Globus pallidus (tissue), 1 donor: ENCODE measurements around the gene AAK1.
"Not testable (repeated sequence)": the region's sequence is repeated elsewhere in the genome, so short reads cannot be mapped to it uniquely, and the experiment has no call there.

Experiments used
- DNase-seq: peaks from one replicate; pipeline ENCODE4 v3.0.0-alpha.2; 2015; ENCODE audit warnings: low spot score

The AAK1 gene

GRCh38 chr2:69449906-69450305 is 193.6 kb downstream of the AAK1 start:
- DNase-seq, result no peak

- not testable (repeated sequence) for DNase-seq
These were observed 199.9 kb downstream of the AAK1 start for GRCh38 chr2:69443673-69444072.

- DNase-seq, result not testable (repeated sequence)
These were observed 204.0 kb downstream of the AAK1 start for GRCh38 chr2:69439499-69439898.

GRCh38 chr2:69438580-69438979 is 205.0 kb downstream of the AAK1 start:
- DNase-seq, result no peak

- DNase-seq, result no peak
These were observed 205.8 kb downstream of the AAK1 start for GRCh38 chr2:69437751-69438154.

- DNase-seq, result peak; percentile 94
These were observed 206.4 kb downstream of the AAK1 start, which contains the start of gene NFU1 for GRCh38 chr2:69436938-69437750. NFU1 (minus strand) TSS chr2:69437435; CDS start chr2:69437422, 13 bp downstream.

- DNase-seq, result no peak
These were observed 207.0 kb downstream of the AAK1 start for GRCh38 chr2:69436596-69436937.

GRCh38 chr2:69434753-69435152 is 208.8 kb downstream of the AAK1 start:
- no peak for DNase-seq

GRCh38 chr2:69429491-69430183 is 213.9 kb downstream of the AAK1 start:
- no peak for DNase-seq

- DNase-seq, result no peak
These were observed 214.6 kb downstream of the AAK1 start for GRCh38 chr2:69428981-69429380.

- DNase-seq, result no peak
These were observed 219.1 kb downstream of the AAK1 start for GRCh38 chr2:69424419-69424818.

- DNase-seq, result no peak
These were observed 221.3 kb downstream of the AAK1 start for GRCh38 chr2:69422198-69422597.

- not testable (repeated sequence) for DNase-seq
These were observed 224.4 kb downstream of the AAK1 start for GRCh38 chr2:69419111-69419510.

- no peak for DNase-seq
These were observed 227.4 kb downstream of the AAK1 start for GRCh38 chr2:69416147-69416546.
